Measurements from ENCODE around the gene FAM53A. TPM values are rescaled to one million over a fixed set of nuclear protein-coding genes. Genes with fewer than 3 reads are reported as not detected.
A peak's percentile ranks its signal among the peaks of the same experiment; 100 is the strongest.
"Not testable (repeated sequence)": the region's sequence is repeated elsewhere in the genome, so short reads cannot be mapped to it uniquely, and the experiment has no call there.

Gene FAM53A
- total and polyA plus RNA-seq, 5 donors = 1.1 to 1.6 (median 1.2) TPM

DNA sequence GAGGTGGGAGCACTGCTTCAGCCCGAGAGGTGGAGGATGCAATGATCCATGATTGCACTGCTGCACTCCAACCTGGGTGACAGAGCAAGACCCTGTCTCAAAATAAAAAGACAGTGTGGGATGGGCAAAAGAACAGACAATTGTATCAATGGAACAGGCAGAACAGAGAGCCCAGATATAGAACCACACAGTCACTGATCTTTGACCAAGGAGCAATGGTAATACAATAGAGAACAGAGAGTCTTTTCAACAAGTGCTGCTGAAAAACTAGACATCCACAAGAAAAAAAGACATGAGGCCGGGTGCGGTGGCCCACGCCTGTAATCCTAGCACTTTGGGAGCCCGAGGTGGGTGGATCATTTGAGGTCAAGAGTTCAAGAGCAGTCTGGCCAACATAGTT lies 5.9 kb downstream of the FAM53A start:
- no peak for ATAC-seq
- peak in 1 of 3 donors; percentile 1 for DNase-seq
- Histone ChIP-seq H3K9me3 (ENCODE audit: control insufficient read depth, low read length) (no peaks in the 10 kb centered on the region), H3K27me3 (ENCODE audit: control insufficient read depth, insufficient read depth) (no peaks in the 10 kb centered on the region), H3K4me3 (ENCODE audit: low read length) (no peak overlapping the region), H3K27ac (ENCODE audit: low read length) (no peak overlapping the region), H3K4me1 (ENCODE audit: control insufficient read depth, insufficient read depth, low read length) (no peaks in the 10 kb centered on the region)
- WGBS = 84% methylated on average over 5 of the region's 5 CpGs
- intact Hi-C loops (cut with DNase I) = no loop called here

DNA sequence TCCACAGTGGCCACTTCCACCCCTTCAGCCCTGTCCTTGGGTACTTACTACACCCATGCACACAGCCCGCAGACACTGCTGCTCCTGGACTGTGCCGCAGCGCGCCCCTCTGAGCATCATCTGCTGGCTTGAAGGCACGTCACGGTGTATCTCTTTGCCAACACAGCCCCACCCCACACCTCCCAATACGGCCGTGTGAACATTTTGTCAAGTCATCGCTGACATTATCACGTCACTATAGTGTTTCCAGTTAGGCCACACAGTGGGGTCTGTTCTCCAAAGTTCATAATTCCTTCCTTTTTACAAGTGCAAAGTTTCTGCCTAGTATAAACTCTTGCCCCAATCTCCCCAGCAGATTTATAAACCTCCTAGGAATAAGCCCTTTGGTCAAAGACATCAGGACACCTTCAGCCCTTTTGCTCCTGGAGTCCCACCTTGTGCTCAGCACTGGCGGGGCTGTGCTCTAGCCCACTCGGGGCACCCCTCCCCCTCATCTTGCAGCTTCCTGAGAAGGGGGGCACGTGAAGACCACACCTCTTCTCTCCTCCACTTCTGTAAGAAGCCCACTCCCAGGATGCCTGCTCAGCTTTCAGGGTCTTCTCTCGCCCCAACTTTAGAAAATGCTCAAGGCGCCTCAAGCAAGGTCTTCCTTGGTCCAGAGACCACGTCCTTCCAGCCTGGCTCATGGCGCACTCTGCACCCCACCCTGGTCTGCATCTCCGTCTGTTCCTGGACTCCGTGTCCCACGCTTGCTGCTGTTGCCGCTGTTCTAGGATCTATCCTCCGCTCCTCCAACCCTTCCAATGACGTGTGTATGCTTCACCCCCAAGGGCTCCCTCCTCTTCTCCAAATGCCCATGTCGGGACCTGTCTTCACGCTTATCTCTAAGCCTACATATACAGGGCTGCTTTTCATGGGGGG lies 7.2 kb downstream of the FAM53A start:
- intact Hi-C loops (cut with DNase I) = no loop called here
- no peak overlapping the region for H3K27ac ChIP-seq (ENCODE audit: low read length)
- ATAC-seq (no peak), DNase-seq (peak in 1 of 3 donors; percentile 16)
- H3K9me3 ChIP-seq (ENCODE audit: control insufficient read depth, low read length) = no peaks in the 10 kb centered on the region
- 74% methylated on average over 25 of the region's 25 CpGs for WGBS
- H3K4me3 ChIP-seq (ENCODE audit: low read length) = no peak overlapping the region
- no peaks in the 10 kb centered on the region for H3K4me1 ChIP-seq (ENCODE audit: control insufficient read depth, insufficient read depth, low read length)
- H3K27me3 ChIP-seq (ENCODE audit: control insufficient read depth, insufficient read depth) = no peaks in the 10 kb centered on the region

DNA sequence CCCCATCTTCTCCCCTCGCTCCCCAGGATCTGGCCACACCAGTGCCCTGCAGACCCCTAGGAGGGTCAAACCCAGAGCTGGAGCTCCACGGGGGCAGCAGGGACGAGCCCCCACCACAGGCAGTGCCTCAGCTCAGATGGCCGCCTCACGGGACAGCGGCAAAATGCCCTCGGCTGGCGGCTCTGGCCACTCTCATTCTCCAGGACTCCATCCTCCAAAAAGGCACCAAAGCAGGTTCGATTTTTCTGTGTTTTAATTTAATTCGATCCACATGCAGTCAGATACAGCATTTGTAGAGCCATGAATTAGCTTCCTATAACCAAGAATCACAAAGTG lies 8.3 kb downstream of the FAM53A start:
- no peaks in the 10 kb centered on the region for H3K9me3 ChIP-seq (ENCODE audit: control insufficient read depth, low read length)
- H3K27me3 ChIP-seq (ENCODE audit: control insufficient read depth, insufficient read depth) = no peaks in the 10 kb centered on the region
- H3K4me1 ChIP-seq (ENCODE audit: control insufficient read depth, insufficient read depth, low read length) = no peaks in the 10 kb centered on the region
- H3K27ac ChIP-seq (ENCODE audit: low read length) = no peak overlapping the region
- intact Hi-C loops (cut with DNase I) = no loop called here
- DNase-seq (peak in 1 of 3 donors; percentile 41), ATAC-seq (no peak)
- 81% methylated on average over 10 of the region's 10 CpGs for WGBS
- H3K4me3 ChIP-seq (ENCODE audit: low read length) = no peak overlapping the region

DNA sequence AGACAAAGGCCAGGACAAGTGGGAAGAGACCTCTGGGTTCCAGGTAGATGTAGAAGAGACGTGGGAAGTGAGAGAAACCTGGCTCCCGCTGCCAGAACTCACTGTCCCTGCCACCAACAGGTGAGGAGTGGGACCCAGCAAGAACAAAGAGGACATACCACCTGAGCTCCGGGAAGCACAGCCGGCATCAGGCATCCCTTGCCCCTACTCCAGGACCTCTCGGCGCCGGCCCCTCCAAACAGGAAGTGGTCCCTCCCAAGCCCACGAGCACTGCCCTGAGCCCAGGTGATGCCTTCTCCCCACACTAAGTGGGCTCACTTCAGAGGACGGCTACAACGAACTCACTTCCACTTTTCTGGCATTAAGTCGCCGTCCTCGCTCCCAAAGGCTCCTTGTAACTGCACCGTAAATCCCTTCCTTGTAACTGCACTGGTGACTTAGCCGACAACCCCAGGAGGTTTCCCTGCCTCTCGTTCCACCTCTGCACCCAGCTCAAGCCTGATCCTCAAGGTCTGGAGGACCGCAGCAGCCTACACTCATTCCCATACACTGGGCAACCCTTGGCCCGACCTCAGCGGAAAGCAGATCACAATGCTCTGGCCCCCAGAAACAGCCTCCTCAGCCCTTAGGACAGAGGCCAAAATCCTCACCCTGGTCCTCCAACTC lies 8.8 kb downstream of the FAM53A start:
- intact Hi-C loops (cut with DNase I) = no loop called here

DNA sequence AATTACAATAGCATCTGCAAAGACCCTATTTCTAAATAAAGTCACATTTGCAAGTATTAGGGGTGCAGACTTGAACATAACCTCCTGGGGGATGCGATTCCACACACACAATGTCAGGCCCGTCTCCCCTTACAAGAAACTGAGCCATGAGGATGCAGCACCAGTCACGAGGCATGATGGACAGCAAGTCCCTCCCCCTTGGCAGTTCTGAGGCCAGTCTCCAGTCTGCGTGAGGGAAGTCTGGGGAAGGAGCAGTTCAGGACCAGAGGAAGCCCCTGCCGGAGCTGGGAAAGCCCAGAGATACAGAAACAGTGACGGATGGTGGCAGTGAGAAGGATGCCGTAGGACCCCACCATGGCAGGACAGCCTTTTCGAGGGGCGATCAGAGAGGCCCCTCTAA lies 9.4 kb downstream of the FAM53A start:
- Histone ChIP-seq H3K4me1 (ENCODE audit: control insufficient read depth, insufficient read depth, low read length) (no peaks in the 10 kb centered on the region), H3K27ac (ENCODE audit: low read length) (no peak overlapping the region), H3K27me3 (ENCODE audit: control insufficient read depth, insufficient read depth) (no peaks in the 10 kb centered on the region), H3K9me3 (ENCODE audit: control insufficient read depth, low read length) (no peaks in the 10 kb centered on the region), H3K4me3 (ENCODE audit: low read length) (no peak overlapping the region)
- whole genome bisulfite sequencing = 61% methylated on average over 9 of the region's 9 CpGs
- intact Hi-C loops (cut with DNase I) = no loop called here
- DNase-seq (peak in 1 of 3 donors; percentile 0), ATAC-seq (no peak)

More for the DNA sequence above, 8.8 kb downstream of the FAM53A start:
- DNase-seq (peak in 1 of 3 donors; percentile 27), ATAC-seq (no peak)
- no peak overlapping the region for H3K4me3 ChIP-seq (ENCODE audit: low read length)
- no peaks in the 10 kb centered on the region for H3K4me1 ChIP-seq (ENCODE audit: control insufficient read depth, insufficient read depth, low read length)
- WGBS = 81% methylated on average over 19 of the region's 19 CpGs
- H3K9me3 ChIP-seq (ENCODE audit: control insufficient read depth, low read length) = no peaks in the 10 kb centered on the region
- no peak overlapping the region for H3K27ac ChIP-seq (ENCODE audit: low read length)
- no peaks in the 10 kb centered on the region for H3K27me3 ChIP-seq (ENCODE audit: control insufficient read depth, insufficient read depth)

DNA sequence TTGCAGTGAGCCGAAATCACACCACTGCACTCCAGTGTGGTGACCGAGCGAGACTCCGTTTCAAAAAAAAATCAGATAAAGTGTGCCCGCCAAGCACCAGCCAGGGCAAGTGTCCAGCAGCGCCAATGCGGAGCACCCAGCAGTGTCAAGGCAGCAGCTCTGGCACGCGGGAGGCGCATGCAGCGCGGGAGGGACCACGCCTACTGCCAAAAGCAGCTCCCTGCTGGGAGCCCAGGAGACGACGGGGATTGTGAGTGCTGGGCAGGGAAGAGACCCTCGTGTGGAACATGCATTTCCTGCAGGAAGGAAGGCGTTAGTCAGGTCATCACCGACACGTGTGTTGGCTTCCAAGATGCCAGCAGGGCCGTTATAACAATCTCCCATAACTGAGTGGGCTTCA lies 10.4 kb downstream of the FAM53A start:
- no peaks in the 10 kb centered on the region for H3K4me1 ChIP-seq (ENCODE audit: control insufficient read depth, insufficient read depth, low read length)
- peak in 1 of 3 donors; percentile 47 for DNase-seq
- ATAC-seq = no peak
- H3K27ac ChIP-seq (ENCODE audit: low read length) = no peak overlapping the region
- intact Hi-C loops (cut with DNase I) = no loop called here
- no peak overlapping the region for H3K4me3 ChIP-seq (ENCODE audit: low read length)
- H3K27me3 ChIP-seq (ENCODE audit: control insufficient read depth, insufficient read depth) = no peaks in the 10 kb centered on the region
- 82% methylated on average over 20 of the region's 20 CpGs for WGBS
- no peaks in the 10 kb centered on the region for H3K9me3 ChIP-seq (ENCODE audit: control insufficient read depth, low read length)

DNA sequence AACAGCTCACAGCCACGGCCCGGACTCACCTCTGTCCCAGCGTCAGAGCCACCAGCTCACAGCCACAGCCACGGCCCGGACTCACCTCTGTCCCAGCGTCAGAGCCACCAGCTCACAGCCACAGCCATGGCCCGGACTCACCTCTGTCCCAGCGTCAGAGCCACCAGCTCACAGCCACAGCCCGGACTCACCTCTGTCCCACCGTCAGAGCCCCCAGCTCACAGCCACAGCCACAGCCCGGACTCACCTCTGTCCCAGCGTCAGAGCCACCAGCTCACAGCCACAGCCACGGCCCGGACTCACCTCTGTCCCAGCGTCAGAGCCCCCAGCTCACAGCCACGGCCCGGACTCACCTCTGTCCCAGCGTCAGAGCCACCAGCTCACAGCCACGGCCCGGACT lies 13.1 kb downstream of the FAM53A start:
- WGBS = 92% methylated on average over 20 of the region's 20 CpGs
- DNase-seq = peak in 1 of 3 donors; percentile 67

DNA sequence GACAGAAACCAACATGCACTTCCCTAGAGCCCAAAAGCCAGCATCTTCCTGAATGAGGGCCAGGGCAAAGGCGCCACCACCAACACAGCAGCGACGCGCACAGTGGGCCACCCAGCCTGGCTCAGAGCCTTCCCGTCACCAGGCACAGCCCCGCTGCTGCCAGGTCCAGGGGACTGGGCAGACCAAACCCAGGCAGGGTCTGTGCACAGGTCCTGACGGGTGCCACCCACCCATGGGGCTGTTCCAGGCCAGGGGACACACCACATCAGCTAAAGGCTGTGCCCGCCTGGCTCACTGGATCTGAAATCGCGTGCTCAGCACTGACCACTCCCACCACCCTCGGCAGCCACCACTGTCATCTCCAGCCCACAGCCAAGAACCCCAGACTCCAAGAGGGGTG lies 13.8 kb downstream of the FAM53A start:
- Histone ChIP-seq H3K9me3 (ENCODE audit: control insufficient read depth, low read length) (no peaks in the 10 kb centered on the region), H3K4me3 (ENCODE audit: low read length) (no peak overlapping the region), H3K27me3 (ENCODE audit: control insufficient read depth, insufficient read depth) (no peaks in the 10 kb centered on the region), H3K4me1 (ENCODE audit: control insufficient read depth, insufficient read depth, low read length) (no peaks in the 10 kb centered on the region), H3K27ac (ENCODE audit: low read length) (no peak overlapping the region)
- ATAC-seq (no peak), DNase-seq (no peak)
- intact Hi-C loops (cut with DNase I) = no loop called here
- WGBS = 92% methylated on average over 11 of the region's 11 CpGs

More for the DNA sequence above, 13.1 kb downstream of the FAM53A start:
- ATAC-seq; intact Hi-C loops (cut with DNase I); H3K27ac ChIP-seq (ENCODE audit: low read length); H3K27me3 ChIP-seq (ENCODE audit: control insufficient read depth, insufficient read depth); H3K4me1 ChIP-seq (ENCODE audit: control insufficient read depth, insufficient read depth, low read length); H3K4me3 ChIP-seq (ENCODE audit: low read length); H3K9me3 ChIP-seq (ENCODE audit: control insufficient read depth, low read length): not testable (repeated sequence)

DNA sequence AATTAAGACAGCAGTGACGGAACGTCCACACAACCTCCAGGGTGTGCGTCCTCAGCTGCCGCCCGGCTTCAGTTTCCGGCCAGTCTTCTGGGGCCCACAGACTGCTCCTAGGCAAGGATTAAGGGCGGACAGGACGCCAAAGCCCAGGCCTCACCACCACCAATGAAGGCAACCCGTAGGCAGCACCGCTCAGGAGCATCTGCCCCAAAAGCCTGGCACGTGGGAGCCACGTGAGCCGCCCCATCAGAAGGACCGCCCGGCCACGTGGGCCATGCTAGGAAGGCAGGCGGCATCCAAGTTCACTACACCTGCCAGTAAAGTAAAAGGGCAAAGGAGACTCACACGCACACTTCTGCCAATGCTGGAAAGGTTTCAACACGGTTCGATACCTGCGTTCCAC lies 14.3 kb downstream of the FAM53A start:
- DNase-seq = no peak
- intact Hi-C loops (cut with DNase I) = no loop called here
- Histone ChIP-seq H3K4me3 (ENCODE audit: low read length) (no peak overlapping the region), H3K27me3 (ENCODE audit: control insufficient read depth, insufficient read depth) (no peaks in the 10 kb centered on the region), H3K4me1 (ENCODE audit: control insufficient read depth, insufficient read depth, low read length) (no peaks in the 10 kb centered on the region), H3K27ac (ENCODE audit: low read length) (no peak overlapping the region), H3K9me3 (ENCODE audit: control insufficient read depth, low read length) (no peaks in the 10 kb centered on the region)
- WGBS = 94% methylated on average over 21 of the region's 21 CpGs
- ATAC-seq = no peak

DNA sequence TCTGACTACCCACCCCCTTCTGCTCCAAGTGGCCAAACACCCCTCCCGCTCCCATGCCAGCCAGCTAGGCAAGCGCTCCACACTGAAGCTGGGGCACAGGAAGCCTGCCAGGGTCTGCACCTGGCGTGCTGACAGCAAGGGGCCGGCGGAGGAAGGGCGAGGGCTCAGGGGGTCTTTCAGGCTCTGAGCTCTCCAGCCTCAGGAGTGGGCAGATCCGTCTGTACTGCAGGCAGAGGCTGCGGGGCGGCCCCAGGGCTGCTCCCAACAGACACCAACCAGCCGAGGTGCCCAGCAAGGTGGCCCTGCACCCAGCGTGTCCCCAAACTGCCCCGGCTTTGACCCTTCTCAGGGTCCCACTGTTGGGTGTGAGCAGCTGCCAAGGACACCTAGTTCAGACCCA lies 14.8 kb downstream of the FAM53A start:
- Histone ChIP-seq H3K4me3 (ENCODE audit: low read length) (no peak overlapping the region), H3K27me3 (ENCODE audit: control insufficient read depth, insufficient read depth) (no peaks in the 10 kb centered on the region), H3K27ac (ENCODE audit: low read length) (no peak overlapping the region), H3K4me1 (ENCODE audit: control insufficient read depth, insufficient read depth, low read length) (no peaks in the 10 kb centered on the region), H3K9me3 (ENCODE audit: control insufficient read depth, low read length) (no peaks in the 10 kb centered on the region)
- DNase-seq = no peak
- intact Hi-C loops (cut with DNase I) = no loop called here
- WGBS = 87% methylated on average over 12 of the region's 12 CpGs
- no peak for ATAC-seq

DNA sequence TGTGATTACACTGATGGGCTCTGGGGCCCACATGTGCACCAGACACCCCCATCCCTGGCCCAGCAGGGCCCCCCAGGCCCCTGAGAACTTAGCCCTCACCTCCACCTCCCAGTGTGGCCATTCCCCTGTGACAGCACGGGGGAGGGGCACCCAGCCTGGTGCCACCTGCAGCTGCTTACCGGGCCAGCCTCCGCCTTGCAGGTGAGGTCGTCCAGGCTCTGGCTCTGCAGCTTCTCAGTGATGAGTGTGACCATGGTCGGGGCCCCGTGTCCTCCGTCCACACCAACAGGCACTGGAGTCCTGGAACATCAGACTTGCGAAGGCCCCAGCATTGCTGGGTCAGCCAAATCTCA lies 15.6 kb downstream of the FAM53A start:
- intact Hi-C loops (cut with DNase I) = no loop called here
- no peaks in the 10 kb centered on the region for H3K4me1 ChIP-seq (ENCODE audit: control insufficient read depth, insufficient read depth, low read length)
- no peak overlapping the region for H3K4me3 ChIP-seq (ENCODE audit: low read length)
- H3K9me3 ChIP-seq (ENCODE audit: control insufficient read depth, low read length) = no peaks in the 10 kb centered on the region
- 73% methylated on average over 8 of the region's 8 CpGs for WGBS
- DNase-seq (no peak), ATAC-seq (peak in 1 of 2 donors; percentile 17)
- H3K27ac ChIP-seq (ENCODE audit: low read length) = no peak overlapping the region
- H3K27me3 ChIP-seq (ENCODE audit: control insufficient read depth, insufficient read depth) = no peaks in the 10 kb centered on the region
